Measurements from ENCODE around the gene DCUN1D1.
"Not testable (repeated sequence)": the region's sequence is repeated elsewhere in the genome, so short reads cannot be mapped to it uniquely, and the experiment has no call there.

Gene DCUN1D1

DNA sequence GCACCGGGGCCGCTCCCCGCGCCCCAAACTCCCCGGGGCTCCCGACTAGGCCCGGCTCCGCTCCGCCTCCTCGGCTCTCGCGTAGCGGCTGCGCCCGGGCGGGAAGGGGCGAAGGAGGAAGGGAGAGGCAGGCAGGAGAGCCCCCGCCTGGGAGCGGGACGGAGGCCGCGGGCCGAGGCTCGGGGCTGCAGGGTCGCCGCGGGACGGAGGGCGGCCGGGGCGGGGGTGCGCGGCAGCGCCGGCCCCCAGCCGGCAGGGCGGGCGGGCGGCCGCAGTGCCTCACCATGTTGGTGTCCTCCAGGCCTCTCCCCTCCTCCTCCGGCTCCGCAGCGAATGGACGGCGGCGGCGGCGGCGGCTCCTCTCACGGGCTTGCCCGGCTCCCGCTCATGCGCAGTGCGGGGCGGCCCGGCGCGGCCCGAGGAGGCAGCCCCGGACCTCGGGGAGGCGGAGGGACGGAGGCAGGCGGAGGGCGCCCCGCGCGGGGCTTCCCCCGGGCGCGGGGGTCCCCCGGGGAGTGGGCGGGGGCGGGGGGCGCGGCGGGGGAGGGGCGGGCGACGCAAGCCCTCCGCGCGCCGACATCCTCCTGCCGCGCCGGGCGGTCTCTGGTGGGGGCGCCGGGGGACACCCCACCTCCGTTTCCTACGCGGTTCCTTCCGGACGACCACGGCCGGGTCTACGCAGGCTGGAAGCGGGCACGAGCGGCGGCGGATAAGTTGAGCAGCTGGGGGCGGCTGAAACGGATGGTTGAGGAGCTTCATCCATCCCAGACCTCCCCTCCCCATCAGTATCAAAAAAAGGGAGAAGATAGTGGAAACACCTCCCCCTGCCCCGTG is at the start of gene DCUN1D1:
TSS of gene DCUN1D1 (minus strand) at position 335 of the 834 bp plus-strand sequence. CDS start at position 286, 49 bp downstream.
- no peak for FAIRE-seq

DNA sequence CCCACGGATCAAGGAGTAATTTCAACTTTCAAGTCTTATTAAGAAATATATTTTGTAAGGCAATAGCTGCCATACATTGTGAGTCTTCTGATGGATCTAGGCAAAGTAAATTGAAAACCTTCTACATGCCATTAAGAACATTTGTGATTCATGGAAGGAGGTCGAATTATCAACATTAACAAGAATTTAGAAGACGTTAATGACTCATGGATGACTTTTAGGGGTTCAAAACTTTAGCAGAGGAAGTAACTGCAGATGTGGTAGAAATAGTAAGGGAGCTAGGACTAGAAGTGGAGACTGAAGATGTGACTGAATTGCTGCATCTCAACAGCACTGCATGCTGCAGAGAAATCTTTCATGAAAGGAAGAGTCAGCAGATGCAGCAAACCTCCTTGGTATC is 48.1 kb upstream of the DCUN1D1 start:
- no peak for FAIRE-seq

DNA sequence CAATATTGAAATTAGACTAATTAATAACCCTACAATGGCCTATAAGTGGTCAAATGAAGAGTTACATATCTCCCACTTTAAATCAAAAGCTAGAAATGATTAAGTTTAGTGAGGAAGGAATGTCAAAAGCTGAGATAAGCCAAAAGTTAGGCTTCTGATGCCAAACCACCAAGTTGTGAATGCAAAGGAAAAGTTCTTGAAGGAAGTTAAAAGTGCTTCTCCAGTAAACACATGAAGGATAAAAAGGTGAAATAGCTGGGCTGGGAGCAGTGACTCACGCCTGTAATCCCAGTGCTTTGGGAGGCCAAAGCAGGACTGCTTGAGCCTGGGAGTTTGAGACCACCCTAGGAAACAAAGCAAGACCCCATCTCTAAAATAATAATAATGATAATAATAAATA is 46.9 kb upstream of the DCUN1D1 start:
- FAIRE-seq, result no peak

DNA sequence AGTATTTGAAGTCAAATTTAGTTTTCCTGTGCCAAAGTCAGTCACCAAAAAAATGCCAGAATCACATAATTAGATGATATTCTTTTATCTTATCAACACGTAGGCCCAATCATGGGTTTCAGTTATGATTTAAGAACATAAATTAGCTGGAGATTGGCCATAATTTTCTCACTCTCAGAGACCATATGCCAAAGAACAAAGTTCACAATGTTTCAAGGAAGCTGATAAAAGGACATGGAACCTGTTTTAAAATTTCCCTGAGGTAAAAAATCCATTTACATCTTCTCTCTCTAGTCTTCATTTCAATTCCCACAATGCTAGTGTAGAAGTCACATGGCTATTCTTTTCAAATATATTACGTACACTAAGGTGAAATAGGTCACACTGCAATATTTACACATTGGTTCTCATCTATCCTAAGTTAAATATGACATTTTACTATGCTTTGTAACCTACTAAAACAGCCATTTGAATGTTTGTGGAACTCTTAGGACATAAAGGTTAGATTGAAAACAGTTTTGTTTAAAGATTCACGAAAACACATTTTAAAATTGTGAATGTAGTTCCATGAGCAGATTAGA is 42.7 kb upstream of the DCUN1D1 start:
- FAIRE-seq, result no peak

DNA sequence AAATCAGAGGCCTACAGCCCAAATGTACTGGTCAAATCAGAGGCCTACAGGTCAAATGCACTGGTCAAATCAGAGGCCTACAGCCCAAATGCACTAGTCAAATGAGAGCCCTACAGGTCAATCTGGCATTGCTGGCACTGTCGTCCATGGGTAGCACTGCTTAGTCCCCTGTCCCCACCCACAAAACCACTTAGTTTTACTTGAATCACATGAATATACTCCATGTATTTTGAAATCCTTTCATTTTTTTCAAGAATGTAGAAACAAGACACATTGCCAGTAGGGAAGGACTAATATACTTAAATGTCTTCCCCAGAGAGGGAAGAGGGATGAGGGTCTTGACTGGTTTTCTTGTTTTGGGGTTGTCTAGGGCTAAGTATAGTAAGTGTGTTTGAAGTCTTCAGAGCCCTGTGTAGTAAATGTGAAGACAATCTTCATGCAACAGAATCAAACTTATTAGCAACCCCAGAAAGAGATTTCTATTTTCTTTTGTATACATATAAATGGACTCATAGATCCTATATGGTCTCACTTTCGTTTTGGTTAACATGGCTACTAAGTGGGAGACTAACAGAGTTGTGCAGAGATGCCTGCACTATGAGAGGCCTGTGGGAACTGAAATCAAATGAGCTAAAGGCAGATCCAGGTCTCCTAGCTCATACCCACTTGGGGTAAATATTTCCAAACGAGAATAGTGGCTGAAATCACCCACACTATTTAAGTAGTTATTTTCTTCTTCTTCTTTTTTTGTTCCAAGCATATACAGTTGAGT is 38.3 kb upstream of the DCUN1D1 start:
- no peak for FAIRE-seq

DNA sequence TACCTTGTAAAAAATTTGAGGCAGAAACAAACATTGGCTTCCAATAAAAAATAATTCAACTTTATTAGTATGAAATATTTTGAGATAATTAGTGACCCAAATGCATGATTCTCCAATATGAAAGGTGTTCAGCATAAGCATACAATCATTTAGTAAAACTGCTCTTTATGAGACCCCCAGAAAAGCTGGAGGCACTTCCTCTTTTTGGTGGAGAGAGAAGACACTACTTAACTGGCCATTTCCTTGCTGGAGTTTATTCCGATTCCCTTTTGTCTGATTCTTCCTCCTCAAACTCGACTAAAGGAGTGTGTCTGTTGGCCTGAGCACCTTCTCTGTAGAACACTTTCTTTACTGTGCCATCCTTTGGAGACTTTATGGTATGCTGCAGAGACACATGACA is 34.8 kb upstream of the DCUN1D1 start:
- no peak for FAIRE-seq

DNA sequence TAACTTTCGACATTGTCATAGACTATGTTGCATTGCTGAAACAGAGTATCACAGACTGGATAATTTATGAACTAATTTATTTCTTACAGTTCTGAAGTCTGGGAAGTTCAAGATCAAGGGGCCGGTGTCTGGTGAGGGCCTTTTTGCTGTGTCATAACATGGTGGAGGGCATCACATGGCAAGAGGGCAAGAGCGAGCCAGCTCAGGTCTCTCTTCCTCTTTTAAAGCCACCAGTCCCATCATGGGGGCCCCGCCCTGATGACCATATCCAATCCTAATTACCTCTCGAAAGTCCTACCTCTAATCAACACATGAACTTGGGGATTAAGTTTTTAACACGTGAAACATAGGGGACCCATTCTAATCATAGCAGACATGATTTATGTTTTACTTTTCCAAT is 33.5 kb upstream of the DCUN1D1 start:
- FAIRE-seq, result no peak

DNA sequence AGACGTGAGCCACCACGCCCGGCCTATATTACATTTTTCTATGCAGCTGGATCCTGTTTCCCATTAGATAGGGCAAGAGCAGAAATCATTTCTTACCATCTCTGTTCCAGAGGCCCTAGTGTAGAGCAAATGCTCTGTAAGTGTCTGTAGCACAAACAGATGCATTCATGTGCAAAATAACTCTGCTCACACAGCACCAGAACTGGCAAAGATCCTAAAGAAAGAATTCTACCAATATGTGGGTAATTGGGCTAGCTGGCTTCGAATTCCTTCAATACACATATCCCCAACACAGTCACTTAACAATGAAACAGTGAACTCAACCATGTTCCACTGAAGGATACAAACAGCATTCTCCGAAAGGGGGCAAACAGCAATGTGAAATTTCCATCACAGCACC is 32.7 kb upstream of the DCUN1D1 start:
- no peak for FAIRE-seq

DNA sequence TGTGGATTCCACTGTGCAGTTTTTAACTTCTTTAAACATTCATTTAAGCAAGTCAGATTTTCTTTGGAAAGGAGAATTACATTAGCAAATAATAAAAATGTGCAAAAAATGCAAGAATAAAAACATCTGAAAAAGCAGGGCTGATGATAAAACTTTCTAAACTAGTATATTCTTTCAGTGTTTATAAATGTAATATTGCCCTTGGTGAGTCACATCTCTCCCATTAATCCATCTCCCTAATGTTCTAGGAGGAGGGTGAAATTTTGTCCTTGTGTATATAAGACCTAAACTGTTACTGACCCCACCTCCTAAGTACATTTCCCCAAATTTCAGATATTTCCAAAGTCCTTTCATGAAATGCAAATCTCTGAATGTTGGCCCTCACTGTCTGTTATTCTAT is 28.5 kb upstream of the DCUN1D1 start:
- FAIRE-seq, result no peak

DNA sequence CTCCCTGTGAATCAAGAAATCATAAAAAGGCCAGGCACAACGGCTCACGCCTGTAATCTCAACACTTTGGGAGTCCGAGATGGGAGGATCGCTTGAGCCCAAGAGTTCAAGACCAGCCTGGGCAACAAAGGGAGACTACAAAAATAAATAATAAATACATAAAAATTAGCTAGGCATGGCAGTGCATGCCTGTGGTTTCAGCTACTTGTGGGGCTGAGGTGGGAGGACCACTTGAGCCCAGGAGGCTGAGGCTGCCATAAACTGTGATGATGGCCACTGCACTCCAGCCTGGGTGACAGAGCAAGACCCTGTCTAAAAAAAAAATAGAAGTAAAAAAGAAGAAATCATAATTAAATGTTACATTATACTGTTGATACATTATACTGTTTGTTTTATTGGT is 28.0 kb upstream of the DCUN1D1 start:
- no peak for FAIRE-seq

DNA sequence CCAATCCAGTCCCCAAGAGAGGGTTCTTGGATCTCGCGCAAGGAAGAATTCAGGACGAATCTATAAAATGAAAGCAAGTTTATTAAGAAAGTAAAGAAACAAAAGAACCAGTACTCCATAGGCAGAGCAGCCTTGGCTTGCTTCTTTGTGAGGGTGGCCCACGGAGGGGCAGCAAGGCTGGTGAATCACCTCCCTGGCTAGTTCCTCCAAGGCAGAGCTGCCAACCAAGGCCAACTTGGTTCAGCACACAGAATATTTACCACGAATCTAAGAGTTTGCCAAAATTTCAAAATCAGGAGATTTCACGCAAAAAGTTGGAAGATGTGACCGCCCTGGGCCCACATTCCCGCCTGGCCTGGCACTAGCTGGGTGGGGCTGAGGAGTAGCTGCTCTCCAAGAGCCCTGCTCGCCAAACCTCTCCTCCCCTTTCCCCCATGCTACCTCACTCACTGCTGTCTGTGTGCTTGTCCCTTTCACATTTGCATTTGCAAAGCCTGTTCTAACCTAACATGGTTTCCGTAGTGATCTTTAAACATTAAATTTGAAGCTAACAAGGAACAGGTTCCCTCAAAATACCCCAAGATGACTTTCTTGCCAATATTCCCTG is 26.2 kb upstream of the DCUN1D1 start:
- FAIRE-seq, result no peak

DNA sequence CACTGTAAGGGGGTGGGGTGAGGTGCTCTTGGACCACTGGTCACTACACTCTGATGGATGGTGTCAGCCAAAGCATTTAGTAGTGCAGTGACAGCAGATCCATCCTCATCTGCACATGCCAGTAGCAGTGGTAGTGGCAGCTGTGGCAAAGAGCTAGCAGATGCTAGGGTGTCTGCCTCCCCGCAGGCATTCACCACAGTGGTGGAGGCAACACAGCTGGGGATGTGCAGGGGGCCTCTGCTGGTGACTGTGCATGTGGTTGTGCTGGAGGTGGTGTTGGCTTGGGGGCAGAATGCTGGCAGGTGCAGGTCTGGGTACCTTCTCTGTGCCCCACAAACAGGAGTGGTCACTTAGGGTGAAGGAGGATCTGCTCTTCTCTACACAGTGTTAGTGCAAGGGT is 19.4 kb upstream of the DCUN1D1 start:
- FAIRE-seq, result no peak

DNA sequence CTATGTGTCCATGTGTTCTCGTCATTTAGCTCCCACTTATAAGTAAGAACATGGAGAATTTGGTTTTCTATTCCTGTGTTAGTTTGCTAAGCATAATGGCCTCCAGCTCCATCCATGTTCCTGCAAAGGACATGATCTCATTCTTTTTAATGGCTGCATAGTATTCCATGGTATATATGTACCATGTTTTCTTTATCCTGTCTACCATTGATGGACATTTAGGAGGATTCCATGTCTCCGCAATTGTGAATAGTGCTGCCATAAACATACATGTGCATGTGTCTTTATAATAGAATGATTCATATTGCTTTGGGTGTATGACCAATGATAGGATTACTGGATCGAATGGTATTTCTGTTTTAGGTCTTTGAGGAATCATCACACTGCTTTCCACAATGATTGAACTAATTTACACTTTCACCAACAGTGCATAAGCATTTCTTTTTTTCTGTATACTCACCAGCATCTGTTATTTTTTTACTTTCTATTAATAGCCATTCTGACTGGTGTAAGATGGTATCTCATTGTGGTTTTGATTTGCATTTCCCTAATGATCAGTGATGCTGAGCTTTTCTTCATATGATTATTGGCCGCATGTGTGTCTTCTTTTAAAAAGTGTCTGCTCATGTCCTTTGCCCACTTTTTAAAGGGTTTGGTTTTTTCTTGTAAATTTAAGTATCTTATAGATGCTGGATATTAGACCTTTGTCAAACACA is 13.3 kb upstream of the DCUN1D1 start:
- FAIRE-seq, result not testable (repeated sequence)

DNA sequence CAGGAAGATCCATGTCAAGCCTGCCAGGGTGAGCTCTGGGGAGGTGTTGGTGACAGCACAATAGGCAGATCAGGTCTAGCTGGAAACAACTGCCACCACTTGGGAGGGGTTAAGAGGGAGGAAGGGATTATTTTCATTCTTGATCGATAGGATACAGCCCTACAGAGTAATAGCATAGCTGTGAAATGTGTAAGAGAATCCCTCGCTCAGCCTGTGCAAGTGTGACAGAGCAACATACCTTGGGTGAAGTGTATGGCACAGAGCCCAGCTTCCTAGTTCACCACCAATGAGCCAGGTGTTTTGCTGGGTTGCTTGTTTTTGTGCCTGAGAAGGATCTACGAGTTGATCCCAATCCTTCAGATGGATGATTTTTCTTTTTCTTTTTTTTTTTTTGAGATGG is 9.2 kb upstream of the DCUN1D1 start:
- FAIRE-seq, result no peak

DNA sequence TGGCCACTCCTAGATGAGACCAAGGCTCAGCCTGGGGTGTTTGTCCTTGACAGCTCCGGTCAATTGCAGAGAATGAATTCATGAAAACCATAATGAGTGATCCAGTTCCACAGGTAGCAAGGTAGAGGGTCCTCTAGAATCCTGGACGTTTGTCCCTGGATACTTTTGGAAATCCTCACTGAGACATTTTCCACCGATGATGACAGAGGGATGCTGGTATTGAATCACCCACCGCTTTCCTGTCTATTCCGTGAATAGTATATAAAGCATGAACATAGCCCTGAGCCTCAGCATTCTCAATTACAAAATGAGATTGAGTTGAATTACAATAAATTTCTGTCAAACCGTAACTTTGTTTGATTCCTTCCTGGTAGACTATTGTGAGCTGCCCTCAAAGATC is 5.7 kb upstream of the DCUN1D1 start:
- FAIRE-seq, result no peak

DNA sequence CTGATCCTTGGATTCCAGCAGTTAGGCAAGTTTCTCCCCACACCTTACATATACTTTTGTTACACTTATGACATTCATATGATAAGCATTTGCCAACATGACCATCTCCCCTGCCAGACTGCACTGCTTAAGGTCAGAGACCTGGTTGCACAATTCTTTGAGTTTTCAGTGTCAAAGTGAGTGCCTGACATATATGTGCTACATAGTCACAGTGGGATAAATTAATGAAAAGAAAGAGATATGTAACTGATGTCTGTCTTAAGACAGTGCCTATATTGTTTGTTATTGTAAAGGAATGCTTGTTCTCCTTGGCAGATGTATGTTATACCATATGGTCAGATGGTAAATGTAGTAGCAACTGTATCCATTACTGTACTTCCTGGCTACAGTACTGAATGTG is 3.5 kb upstream of the DCUN1D1 start:
- FAIRE-seq, result no peak

DNA sequence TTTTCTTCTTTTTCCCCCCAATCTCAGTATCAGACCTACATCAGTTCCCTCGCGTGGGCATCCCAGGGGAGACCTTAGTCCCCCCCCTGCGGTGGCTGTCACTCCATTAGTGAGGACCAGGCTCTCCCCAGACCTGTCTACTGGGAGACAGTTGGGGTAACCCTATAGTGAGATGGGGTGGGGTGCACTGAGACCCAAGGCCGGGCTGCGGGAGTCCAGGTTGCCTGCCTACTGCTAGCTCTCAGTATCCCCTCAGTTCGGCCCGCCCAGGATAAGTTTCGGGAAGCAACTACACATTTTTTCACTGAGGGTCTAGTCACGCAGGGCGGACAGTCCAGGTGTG is 671 bp upstream of the DCUN1D1 start:
- FAIRE-seq, result no peak

DNA sequence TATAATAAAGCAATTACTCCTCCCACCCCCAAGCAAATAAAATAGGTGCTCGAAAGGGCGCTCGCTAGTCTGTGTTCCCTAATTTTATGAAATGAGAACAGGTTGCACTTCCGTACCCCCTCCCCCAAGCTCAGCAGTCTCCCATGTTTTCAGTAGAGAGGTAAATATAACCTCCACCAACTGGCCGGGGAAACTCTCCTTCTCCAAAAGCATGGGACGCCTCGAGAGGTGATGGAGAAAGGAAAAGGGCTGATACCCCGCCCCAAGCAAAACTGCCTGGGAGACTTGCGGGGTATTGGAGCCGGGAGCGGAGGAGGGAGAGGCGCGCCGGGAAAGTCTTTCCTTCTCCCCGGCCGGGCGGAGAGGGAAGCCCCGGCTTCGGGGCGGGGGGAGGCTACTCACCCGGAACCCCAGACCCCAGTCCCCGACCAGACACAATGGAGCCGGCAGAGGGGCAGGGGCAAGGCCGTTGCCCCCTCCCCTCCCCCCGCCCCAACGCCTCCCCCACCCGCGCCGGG is 605 bp downstream of the DCUN1D1 start:
- no peak for FAIRE-seq

DNA sequence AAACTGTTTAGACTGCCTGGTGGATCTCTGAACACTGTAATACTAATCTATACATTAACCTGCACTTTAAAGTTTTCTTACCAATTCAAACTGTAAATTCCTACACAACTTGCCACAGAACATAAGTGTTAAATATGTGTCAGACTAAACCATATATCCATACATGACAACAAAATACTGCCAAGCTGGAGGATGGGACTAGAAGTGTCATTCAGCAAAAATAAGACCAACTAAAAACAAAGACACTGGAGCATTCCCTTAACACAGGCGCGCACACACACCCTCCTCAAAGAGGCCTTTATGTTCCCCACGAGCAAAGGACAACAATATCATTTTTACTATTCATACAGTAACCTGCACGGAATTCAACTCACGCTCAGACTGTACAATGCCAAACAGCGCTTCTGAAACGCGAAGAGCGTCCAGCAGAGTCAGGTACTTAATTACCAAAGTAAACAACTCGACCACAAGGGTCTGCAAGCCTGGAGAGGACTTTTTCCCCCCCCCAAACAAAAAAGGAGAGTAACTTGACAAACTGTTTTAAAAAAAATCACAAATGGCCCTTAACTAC is 1.1 kb downstream of the DCUN1D1 start:
- no peak for FAIRE-seq

DNA sequence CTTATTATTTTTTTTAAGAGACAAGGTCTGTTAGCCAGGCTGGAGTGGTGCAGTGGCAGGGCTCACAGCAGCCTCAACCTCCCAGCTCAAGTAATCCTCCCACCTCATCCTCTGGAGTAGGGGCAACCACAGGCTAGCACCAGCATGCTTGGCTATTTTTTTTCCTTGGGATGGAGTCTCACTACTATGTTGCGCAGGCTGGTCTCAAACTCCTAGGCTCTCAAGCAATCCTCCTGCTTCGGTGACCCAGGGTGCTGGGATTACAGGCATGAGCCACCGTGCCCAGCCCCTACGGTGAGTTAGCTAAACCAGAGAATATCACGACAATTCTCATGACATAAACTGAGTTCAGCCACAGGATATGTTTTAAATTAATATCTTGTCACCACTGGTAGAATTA is 2.0 kb downstream of the DCUN1D1 start:
- no peak for FAIRE-seq

DNA sequence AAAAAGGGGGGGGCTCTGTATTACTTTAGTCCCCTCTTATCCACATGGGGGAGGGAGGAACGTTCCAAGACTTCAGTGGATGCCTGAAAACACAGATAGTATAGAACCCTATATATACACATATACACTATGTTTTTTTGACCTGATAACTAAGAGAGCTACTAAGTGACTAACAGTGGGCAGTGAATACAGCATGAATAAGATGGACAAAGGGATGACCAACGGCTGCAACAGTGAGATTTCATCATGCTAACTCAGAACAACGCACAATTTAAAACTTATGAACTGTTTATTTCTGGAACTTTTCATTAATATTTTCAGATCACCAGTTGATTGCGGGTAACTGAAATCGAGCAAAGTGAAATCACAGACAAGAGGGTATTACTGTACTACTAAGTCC is 7.3 kb downstream of the DCUN1D1 start:
- FAIRE-seq, result no peak

DNA sequence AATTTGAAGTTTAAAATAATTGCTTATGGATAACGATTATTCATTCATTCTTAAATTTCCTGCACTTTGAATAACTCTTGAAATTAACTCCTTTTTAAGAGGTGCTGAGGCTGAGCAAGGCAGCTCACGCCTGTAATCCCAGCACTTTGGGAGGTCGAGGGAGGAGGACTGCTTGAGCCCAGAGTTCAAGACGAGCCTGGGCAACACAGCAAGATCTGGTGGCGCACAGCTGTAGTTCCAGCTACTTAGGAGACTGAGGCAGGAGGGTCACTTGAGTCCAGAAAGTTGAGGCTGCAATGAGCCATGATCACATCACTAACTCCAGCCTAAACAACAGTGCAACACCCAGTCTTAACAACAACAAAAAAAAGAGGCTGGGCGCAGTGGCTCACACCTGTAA is 8.0 kb downstream of the DCUN1D1 start:
- no peak for FAIRE-seq
